HFFc6 (cell line): ENCODE measurements around the gene CSMD2. TPM values are rescaled to one million over a fixed set of nuclear protein-coding genes. Genes with fewer than 3 reads are reported as not detected.

Source experiments
- DNase-seq: peaks from one replicate; pipeline ENCODE4 v3.0.0-alpha.2; 2018
- H3K27ac Mint-ChIP-seq: 2 replicates; pipeline ENCODE4 v1.8.0; 2020; ENCODE audit warnings: mild to moderate bottlenecking, mixed read lengths
- H3K27me3 Mint-ChIP-seq: 2 replicates; pipeline ENCODE4 v1.8.0; 2021; ENCODE audit warnings: mild to moderate bottlenecking, moderate library complexity, mixed read lengths; ENCODE audit not compliant: insufficient read depth
- H3K36me3 Mint-ChIP-seq: 2 replicates; pipeline ENCODE4 v1.8.0; 2021; ENCODE audit warnings: low read depth, mixed read lengths
- H3K4me1 Mint-ChIP-seq: 2 replicates; pipeline ENCODE4 v1.8.0; 2020; ENCODE audit warnings: low read depth, mixed read lengths
- H3K4me3 Mint-ChIP-seq: 2 replicates; pipeline ENCODE4 v1.8.0; 2020; ENCODE audit warnings: mild to moderate bottlenecking, moderate library complexity, mixed read lengths
- H3K9me3 Mint-ChIP-seq: 2 replicates; pipeline ENCODE4 v1.8.0; 2020; ENCODE audit warnings: mild to moderate bottlenecking, mixed read lengths
- total RNA-seq, 6 experiments: library from RNA; stranded (reverse); fragmentation: NEBNext Ultra II Directional; extraction: Animal tissue kit (Norgen Biotek cat#: 25700); gene quantifications; 2 replicates in 1 of 6; 3 replicates in 5 of 6; pipeline ENCODE4 v1.2.3, GENCODE V29; 2021
- TF ChIP-seq, protein P1 (sequence below): fragments of 200-600 bp; sonication (generic); IDR thresholded peaks from 2 replicates; pipeline ENCODE4 v1.5.0; 2021; ENCODE audit warnings: antibody characterized with exemption, mild to moderate bottlenecking

CSMD2 gene
- total RNA-seq, 6 experiments from 2014 or later: 0.77 to 3.2 (median 1.2) TPM

DNA sequence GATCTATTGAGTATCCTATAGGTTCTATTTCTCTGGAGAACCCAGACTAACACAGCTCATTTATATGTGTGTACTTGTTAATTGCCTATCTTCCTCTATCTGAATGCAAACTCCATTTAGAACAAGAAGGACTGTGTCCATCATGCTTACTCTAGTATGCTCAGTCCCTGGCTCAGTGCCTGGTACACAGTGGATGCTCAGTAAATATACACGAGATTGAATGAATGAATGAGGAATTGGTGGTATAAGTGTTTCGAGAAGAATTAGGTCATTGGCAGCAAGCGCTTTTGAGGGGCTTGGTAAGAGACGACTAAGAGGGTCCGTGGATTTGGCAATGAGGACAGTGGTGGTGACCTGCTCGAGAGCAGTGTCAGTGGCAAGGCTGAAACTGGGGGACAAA lies 112.5 kb downstream of the CSMD2 start:
- H3K36me3 Mint-ChIP-seq: no peaks in the 10 kb centered on the region
- no peaks in the 10 kb centered on the region for H3K4me1 Mint-ChIP-seq
- TF ChIP-seq, protein P1, sequence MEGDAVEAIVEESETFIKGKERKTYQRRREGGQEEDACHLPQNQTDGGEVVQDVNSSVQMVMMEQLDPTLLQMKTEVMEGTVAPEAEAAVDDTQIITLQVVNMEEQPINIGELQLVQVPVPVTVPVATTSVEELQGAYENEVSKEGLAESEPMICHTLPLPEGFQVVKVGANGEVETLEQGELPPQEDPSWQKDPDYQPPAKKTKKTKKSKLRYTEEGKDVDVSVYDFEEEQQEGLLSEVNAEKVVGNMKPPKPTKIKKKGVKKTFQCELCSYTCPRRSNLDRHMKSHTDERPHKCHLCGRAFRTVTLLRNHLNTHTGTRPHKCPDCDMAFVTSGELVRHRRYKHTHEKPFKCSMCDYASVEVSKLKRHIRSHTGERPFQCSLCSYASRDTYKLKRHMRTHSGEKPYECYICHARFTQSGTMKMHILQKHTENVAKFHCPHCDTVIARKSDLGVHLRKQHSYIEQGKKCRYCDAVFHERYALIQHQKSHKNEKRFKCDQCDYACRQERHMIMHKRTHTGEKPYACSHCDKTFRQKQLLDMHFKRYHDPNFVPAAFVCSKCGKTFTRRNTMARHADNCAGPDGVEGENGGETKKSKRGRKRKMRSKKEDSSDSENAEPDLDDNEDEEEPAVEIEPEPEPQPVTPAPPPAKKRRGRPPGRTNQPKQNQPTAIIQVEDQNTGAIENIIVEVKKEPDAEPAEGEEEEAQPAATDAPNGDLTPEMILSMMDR: no peak
- H3K27me3 Mint-ChIP-seq: peaks cover 5% of the 10 kb centered on the region
- no peak overlapping the region for H3K4me3 Mint-ChIP-seq
- no peak overlapping the region for H3K27ac Mint-ChIP-seq
- DNase-seq: no peak
- H3K9me3 Mint-ChIP-seq: peaks cover 19% of the 10 kb centered on the region

DNA sequence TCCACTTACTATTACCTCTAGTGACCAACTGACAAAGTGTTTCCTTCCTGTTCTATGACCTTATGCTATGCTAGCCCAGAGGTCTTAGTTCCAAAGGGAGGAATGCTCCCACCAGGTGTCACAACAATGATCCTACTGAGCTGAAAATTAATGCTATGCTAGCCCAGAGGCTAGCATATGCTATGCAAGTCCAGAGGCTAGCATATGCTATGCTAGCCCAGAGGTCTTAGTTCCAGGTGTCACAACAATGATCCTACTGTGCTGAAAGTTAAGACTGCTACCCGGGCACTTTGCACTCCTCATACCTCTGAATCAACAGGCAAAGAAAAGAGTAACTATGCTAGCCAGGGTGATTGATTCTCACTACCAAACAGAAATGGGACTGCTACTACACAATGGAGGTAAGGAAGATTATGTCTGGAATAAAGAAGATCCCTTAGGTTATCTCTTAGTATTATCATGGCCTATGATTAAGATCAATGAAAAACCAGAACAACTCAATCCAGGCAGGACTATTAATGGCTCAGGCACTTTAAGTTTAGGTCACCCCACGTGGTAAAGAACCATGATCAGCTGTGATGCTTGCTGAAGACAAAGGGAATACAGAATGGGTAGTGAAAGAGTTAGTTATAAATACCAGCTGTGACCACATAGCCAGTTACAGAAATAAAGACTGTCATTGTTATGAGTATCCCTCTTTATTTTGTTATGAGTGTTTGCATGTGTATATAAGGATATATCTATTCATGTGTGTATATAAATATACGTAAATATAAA lies 114.1 kb downstream of the CSMD2 start:
- Mint-ChIP-seq H3K36me3 (no peaks in the 10 kb centered on the region), H3K27me3 (no peaks in the 10 kb centered on the region), H3K4me3 (no peak overlapping the region), H3K9me3 (peaks cover 25% of the 10 kb centered on the region), H3K27ac (no peak overlapping the region), H3K4me1 (no peaks in the 10 kb centered on the region)
- TF ChIP-seq, protein P1: no peak
- no peak for DNase-seq

DNA sequence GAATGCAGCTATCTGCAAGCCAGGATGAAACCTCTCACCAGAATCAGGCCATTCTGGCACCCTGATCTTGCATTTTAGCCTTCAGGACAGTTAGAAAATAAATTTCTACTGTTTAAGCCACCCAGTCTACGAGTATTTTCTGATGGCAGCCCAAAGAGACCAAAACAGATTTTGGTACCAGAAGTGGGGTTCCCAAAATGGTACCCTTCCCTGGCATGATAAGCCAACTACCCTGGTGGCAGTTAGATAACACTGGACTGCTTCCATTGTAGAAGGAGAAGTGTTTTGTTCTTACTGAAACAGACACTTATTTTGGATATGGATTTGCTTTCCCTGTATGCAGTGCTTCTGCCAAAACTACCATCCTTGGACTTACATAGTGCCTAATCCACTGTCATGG lies 115.0 kb downstream of the CSMD2 start:
- Mint-ChIP-seq H3K4me1 (no peaks in the 10 kb centered on the region), H3K27me3 (peaks cover 4% of the 10 kb centered on the region; the same call in 1 of the 2 replicates), H3K36me3 (no peaks in the 10 kb centered on the region), H3K4me3 (no peak overlapping the region), H3K27ac (no peak overlapping the region), H3K9me3 (peaks cover 25% of the 10 kb centered on the region)
- DNase-seq: no peak
- TF ChIP-seq, protein P1: no peak

DNA sequence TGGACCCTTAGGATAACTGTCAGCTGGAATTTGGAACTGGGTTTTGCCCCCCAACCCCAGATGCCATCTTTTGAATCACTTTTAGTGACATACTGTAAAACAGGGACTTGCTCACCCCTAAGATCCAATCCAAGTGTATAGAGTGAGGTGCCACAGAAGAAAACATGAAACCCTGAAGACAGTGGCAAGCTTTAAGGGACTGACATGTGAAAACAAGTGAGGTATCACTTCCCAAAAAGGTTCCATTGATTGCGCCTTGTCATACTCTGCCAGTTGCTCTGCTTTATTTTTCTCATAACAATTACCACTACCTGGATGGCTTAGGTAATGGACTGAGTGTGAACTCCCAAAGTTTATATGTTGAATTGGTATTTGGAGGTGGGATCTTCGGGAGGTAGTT lies 115.6 kb downstream of the CSMD2 start:
- no peak for DNase-seq
- H3K4me3 Mint-ChIP-seq: no peak overlapping the region
- no peak overlapping the region for H3K27ac Mint-ChIP-seq
- H3K27me3 Mint-ChIP-seq: peaks cover 4% of the 10 kb centered on the region; the same call in 1 of the 2 replicates
- no peaks in the 10 kb centered on the region for H3K4me1 Mint-ChIP-seq
- H3K9me3 Mint-ChIP-seq: peaks cover 25% of the 10 kb centered on the region
- H3K36me3 Mint-ChIP-seq: no peaks in the 10 kb centered on the region
- TF ChIP-seq, protein P1: no peak

DNA sequence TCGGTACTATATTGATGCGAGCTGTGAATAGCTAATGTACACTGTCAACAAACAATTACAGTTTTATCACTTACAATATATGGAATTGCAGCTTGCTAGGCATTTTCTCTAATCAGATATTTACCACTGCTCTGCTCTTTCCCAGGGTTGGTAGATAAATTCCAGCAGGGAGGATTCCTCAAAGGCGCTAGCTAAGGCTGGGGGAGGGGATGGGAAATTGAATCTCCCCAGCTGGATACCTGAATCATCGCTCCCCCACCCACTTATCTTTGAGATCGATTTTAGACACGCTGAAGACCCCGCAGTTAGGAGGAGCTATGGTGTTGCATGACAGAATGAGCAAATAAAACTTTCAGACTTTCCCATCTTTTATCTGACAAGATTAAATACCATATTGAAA lies 127.2 kb downstream of the CSMD2 start:
- Mint-ChIP-seq H3K9me3 (no peaks in the 10 kb centered on the region; the same call in 1 of the 2 replicates), H3K27me3 (peaks cover 2% of the 10 kb centered on the region; the same call in 1 of the 2 replicates), H3K4me3 (no peak overlapping the region), H3K4me1 (no peaks in the 10 kb centered on the region), H3K27ac (no peak overlapping the region), H3K36me3 (no peaks in the 10 kb centered on the region)
- TF ChIP-seq, protein P1: no peak
- DNase-seq: no peak
